Measurements from ENCODE around the gene HCFC1R1. TPM values are rescaled to one million over a fixed set of nuclear protein-coding genes. Genes with fewer than 3 reads are reported as not detected.

The HCFC1R1 gene
- total RNA-seq, 1 donor from 2014 or later: 50.8 TPM

DNA sequence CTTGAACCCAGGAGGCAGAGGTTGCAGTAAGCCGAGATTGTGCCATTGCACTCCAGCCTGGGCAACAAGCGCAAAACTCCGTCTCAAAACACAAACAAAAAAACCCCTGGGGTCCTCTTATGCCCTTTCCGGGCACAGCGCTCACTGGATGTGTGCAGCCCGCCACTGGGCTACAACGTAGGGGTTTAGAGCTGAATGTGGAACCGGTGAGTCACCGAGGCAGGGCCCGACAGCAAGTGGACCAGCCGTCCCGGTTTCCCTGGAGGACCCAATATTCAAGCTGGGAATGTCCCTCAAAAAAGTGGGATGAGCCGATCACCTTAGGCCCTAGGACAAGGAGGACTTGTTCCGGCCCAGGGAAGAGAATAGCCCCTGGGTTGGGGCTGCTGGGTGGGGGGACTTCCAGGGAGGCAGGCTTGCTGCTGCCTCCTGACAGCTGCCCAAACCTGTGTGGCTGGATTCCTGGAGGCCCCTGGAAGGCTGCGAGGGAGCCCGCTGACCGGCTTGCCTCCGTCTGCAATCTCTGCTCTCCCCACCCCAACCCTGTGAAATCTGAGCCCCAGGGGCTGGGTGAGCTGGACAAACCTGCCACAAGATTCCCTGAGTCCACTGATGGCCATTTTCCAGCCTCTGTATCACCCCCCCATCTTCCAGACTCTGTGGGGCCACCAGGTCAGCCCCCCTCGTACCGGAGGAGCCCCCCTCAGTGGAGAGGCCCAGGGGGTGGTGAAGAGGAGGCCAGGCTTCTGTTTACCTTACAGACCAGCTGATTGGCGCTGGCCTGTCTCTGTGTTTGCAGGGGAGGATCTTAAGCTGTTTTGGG, 14.0 kb downstream of the HCFC1R1 start:
- H3K27me3 ChIP-seq: peaks cover 27% of the 10 kb centered on the region
- no peak overlapping the region for H3K4me3 ChIP-seq
- H3K4me1 ChIP-seq: peaks cover 0 to 3% of the 10 kb centered on the region in 2 donors
- intact Hi-C loops (cut with DNase I): no loop called here
- H3K36me3 ChIP-seq: no peaks in the 10 kb centered on the region
- H3K27ac ChIP-seq: no peak overlapping the region
- TF ChIP-seq, protein P1, sequence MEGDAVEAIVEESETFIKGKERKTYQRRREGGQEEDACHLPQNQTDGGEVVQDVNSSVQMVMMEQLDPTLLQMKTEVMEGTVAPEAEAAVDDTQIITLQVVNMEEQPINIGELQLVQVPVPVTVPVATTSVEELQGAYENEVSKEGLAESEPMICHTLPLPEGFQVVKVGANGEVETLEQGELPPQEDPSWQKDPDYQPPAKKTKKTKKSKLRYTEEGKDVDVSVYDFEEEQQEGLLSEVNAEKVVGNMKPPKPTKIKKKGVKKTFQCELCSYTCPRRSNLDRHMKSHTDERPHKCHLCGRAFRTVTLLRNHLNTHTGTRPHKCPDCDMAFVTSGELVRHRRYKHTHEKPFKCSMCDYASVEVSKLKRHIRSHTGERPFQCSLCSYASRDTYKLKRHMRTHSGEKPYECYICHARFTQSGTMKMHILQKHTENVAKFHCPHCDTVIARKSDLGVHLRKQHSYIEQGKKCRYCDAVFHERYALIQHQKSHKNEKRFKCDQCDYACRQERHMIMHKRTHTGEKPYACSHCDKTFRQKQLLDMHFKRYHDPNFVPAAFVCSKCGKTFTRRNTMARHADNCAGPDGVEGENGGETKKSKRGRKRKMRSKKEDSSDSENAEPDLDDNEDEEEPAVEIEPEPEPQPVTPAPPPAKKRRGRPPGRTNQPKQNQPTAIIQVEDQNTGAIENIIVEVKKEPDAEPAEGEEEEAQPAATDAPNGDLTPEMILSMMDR (IDR thresholded peaks at IDR 0.05): no peak
- no peaks in the 10 kb centered on the region for H3K9me3 ChIP-seq
- DNase-seq (ENCODE audit: low spot score in 2 of 2): no peak

DNA sequence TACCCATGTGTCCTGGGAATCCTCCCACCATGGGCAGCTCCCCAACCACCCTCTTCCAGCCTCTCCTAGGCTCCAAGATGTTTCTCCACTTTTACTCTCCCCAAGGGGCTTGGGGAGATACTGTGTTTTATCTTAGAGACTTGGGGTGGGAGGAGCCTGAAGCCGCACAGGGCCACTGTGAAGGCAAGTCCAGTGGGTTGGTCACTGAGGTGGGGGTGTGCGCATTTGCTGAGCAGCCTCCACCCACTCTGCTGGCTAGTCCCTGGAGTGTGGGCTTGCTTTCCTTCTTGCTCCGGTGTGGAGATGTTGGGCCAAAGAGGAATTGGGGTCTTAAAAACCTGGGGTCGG, 15.1 kb downstream of the HCFC1R1 start:
- no peaks in the 10 kb centered on the region for H3K36me3 ChIP-seq
- TF ChIP-seq, protein P1 (IDR thresholded peaks at IDR 0.05): no peak
- peaks cover 20% of the 10 kb centered on the region for H3K27me3 ChIP-seq
- H3K9me3 ChIP-seq: no peaks in the 10 kb centered on the region
- peaks cover 0 to 4% of the 10 kb centered on the region in 2 donors for H3K4me1 ChIP-seq
- H3K27ac ChIP-seq: no peak overlapping the region
- intact Hi-C loops (cut with DNase I): no loop called here
- DNase-seq (ENCODE audit: low spot score in 2 of 2): no peak
- H3K4me3 ChIP-seq: no peak overlapping the region

DNA sequence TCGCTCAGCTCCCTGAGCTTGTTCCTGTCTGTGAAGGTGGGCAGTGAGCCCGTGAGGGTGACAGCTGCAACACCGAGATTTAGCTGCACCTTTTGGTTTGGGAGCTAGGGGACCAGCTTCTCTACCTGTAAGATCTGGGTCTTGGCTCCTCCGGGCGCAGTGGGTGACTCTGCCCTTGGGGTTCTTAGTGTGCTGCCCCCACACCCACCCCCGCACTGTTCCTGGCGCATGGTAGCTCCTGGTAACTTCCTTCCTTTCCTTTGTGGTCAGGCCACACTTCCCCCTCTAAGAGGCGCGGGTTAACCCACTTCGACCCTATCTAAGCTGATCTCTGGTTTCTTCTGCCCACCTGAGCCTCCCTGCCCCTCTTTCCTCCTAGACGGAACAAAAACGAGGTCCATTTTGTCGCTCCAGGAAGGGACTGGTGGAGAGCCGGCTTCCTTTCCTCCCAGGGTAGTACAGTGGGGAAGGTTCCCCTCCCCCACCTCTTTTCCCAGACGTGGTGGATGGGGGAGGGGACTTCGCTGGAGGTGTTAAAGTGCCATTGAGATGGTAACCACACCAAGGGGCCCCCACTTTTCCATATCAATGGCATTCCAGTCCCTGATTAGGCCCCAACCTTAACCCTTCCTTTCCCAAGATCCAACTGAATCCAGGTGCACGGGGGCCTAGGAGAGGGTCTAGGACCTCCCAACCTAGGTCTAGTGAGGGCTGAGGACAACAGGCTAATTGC, 15.6 kb downstream of the HCFC1R1 start:
- H3K36me3 ChIP-seq: no peaks in the 10 kb centered on the region
- no peak for DNase-seq (ENCODE audit: low spot score in 2 of 2)
- H3K9me3 ChIP-seq: no peaks in the 10 kb centered on the region
- intact Hi-C loops (cut with DNase I): no loop called here
- H3K4me3 ChIP-seq: no peak overlapping the region
- peaks cover 0 to 4% of the 10 kb centered on the region in 2 donors for H3K4me1 ChIP-seq
- peaks cover 19% of the 10 kb centered on the region for H3K27me3 ChIP-seq
- H3K27ac ChIP-seq: no peak overlapping the region
- TF ChIP-seq, protein P1 (IDR thresholded peaks at IDR 0.05): no peak

DNA sequence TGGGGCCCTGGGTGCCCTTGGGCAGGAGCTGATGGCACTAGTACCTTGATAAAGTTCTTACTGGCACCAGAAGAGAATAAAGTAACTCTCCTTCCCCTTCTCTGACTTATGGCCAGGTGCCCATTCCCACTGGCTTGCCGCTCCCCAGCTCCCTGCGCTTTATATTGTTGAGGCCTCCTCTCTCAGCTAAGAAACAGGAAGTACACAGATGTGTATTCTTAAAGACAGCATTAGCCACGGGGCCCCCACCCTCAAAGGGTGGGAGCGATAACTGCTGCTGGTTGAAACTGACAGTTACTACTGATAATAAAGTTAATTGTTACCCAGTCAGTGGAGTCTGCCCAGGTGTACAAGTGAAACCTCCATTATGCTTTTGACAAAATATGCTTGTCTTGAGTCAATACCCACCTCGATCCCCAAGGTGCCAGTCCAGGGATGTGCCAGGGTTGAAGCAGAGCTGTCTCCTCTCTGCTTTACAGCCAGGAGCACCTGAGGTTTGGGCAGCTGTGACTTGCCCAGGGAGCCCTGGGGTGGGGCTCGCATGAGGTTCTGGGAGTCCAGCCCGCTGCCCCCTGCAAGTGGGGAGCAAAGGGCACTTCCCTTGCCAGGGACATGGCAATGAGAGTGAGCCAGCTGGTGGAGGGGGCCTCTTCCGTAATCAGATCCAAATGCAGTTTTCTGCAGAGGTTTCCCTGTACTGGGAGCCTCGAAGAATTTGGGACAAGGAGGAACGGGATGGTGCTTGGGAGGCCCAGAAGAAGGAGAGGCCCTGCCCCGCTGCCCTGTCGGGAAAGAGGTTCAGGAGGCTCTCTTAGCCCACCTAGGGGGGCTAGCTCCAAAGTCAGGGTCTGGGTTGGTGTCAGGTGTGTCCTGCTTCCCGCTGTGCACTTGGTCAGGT, 16.4 kb downstream of the HCFC1R1 start:
- Histone ChIP-seq H3K4me3 (no peak overlapping the region), H3K27ac (no peak overlapping the region), H3K27me3 (peaks cover 13% of the 10 kb centered on the region), H3K9me3 (no peaks in the 10 kb centered on the region), H3K36me3 (no peaks in the 10 kb centered on the region), H3K4me1 (peaks cover 0 to 4% of the 10 kb centered on the region in 2 donors)
- intact Hi-C loops (cut with DNase I): no loop called here
- DNase-seq (ENCODE audit: low spot score in 2 of 2): no peak
- TF ChIP-seq, protein P1 (IDR thresholded peaks at IDR 0.05): no peak

DNA sequence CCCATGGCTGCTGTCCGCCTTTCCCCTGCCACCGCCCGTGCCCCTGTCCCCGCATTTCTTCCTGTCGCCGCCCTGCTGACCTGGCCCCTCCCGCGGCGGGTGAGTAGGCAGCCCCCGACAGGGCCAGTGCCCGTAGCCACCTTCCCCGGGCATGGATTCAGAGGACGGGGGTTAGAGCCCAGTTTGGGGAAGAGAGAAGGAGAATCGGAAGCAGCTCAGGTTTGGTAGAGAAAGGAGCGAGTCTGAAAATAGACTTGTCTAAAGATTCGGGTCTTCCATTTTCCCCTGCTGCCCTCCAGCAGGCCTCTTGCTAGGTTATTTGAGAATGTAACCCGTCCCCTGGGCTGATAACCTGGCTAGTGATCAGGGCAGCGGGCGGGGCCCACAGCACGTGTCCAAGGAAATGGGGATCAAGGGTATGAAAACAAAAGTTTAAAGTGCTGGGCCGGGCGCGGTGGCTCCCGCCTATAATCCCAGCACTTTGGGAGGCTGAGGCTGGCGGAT, 18.9 kb downstream of the HCFC1R1 start:
- Histone ChIP-seq H3K36me3 (no peaks in the 10 kb centered on the region), H3K4me1 (peaks cover 0 to 4% of the 10 kb centered on the region in 2 donors), H3K9me3 (no peaks in the 10 kb centered on the region), H3K27ac (no peak overlapping the region), H3K4me3 (peak overlapping the region; percentile 30 to 40), H3K27me3 (peaks cover 10% of the 10 kb centered on the region)
- intact Hi-C loops (cut with DNase I): loop anchor here (1.0 kb wide), 1 partner anchor 15 kb away; the partner anchor contains the start of gene TNFRSF12A
- TF ChIP-seq, protein P1 (IDR thresholded peaks at IDR 0.05): no peak
- DNase-seq (ENCODE audit: low spot score in 2 of 2): no peak

All from ascending aorta (tissue), 2 donors.